Coronary artery (tissue), 2 donors: ENCODE measurements around the gene GRIN3B.
A peak's percentile ranks its signal among the peaks of the same experiment; 100 is the strongest.

ENCODE experiments used
- DNase-seq: peaks from one replicate; pipeline ENCODE4 v3.0.0-alpha.2; 2017; ENCODE audit warnings: low spot score
- H3K27ac ChIP-seq, 2 donors: fragments of 200-600 bp; sonication (generic); one replicate each; pipeline ENCODE4 v1.5.1; 2016 to 2019
- H3K4me3 ChIP-seq: fragments of 200-600 bp; sonication (generic); 2 replicates; pipeline ENCODE4 v1.5.1; 2016; ENCODE audit warnings: mild to moderate bottlenecking, moderate library complexity
- TF ChIP-seq, protein P1 (sequence below): fragments of 200-600 bp; sonication (generic); IDR thresholded peaks from one replicate; pipeline ENCODE4 v1.5.1; 2019; ENCODE audit warnings: antibody characterized with exemption

Gene GRIN3B

GRCh38 chr19:1025960-1026782, 26.0 kb downstream of the GRIN3B start, which contains the start of gene CNN2:
Gene CNN2, plus strand, starts transcription at chr19:1026608. Its CDS starts 54 bp downstream, at chr19:1026662.
- DNase-seq, result peak; percentile 92
- TF ChIP-seq, protein P1, sequence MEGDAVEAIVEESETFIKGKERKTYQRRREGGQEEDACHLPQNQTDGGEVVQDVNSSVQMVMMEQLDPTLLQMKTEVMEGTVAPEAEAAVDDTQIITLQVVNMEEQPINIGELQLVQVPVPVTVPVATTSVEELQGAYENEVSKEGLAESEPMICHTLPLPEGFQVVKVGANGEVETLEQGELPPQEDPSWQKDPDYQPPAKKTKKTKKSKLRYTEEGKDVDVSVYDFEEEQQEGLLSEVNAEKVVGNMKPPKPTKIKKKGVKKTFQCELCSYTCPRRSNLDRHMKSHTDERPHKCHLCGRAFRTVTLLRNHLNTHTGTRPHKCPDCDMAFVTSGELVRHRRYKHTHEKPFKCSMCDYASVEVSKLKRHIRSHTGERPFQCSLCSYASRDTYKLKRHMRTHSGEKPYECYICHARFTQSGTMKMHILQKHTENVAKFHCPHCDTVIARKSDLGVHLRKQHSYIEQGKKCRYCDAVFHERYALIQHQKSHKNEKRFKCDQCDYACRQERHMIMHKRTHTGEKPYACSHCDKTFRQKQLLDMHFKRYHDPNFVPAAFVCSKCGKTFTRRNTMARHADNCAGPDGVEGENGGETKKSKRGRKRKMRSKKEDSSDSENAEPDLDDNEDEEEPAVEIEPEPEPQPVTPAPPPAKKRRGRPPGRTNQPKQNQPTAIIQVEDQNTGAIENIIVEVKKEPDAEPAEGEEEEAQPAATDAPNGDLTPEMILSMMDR, result no peak
- Histone ChIP-seq H3K4me3 (peak within 1 kb of the TSS; percentile 92), H3K27ac (peak within 1 kb of the TSS; percentile 98 to 100)

DNA sequence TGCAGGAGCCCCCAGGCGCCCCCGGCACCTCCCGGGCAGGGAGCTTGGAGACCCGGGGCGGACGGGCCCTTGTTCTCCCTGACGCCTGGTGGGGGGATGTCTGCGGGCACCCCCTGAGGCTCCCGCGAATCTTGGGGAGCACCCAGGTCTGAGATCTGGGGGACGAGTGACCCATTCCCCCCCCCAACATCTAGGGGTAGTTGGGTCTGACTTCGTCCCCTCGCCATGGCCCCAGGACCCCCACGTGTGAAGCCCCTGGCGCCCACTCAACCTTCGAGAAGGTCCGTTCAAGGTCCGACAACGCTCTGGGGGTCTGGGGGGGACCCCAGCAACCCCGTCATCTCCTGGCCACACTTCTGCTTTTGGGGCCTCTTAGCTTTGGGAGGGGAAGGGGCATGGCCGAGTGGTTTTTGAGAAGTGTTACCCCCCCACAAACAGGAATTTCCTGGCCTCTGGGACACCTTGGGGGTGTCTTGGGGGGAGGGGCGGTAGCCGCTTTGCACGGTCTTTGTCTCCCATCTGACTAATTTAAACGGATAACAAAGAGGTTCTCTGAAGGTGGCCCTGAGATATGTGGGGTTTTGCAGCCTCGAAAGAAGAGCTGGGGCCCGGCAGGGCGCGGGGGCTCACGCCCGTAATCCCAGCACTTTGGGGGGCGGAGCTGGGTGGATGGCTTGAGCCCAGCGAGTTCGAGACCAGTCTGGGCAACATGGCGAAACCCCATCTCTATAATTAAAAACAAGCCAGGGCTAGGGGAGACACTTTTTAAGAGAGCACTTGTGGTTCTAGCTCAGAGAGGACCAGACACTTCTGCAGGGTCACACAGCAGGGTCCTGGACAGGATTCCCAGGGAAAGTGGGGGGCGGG, 26.8 kb downstream of the GRIN3B start:
- Histone ChIP-seq H3K27ac (peak overlapping the region; percentile 98 to 100), H3K4me3 (peak overlapping the region; percentile 92)
- TF ChIP-seq, protein P1, result no peak
- no peak for DNase-seq

- peak overlapping the region; percentile 92 for H3K4me3 ChIP-seq
- TF ChIP-seq, protein P1, result no peak
- no peak for DNase-seq
- H3K27ac ChIP-seq, result peak overlapping the region; percentile 98 to 100
These were observed 27.4 kb downstream of the GRIN3B start for GRCh38 chr19:1027650-1028061.

DNA sequence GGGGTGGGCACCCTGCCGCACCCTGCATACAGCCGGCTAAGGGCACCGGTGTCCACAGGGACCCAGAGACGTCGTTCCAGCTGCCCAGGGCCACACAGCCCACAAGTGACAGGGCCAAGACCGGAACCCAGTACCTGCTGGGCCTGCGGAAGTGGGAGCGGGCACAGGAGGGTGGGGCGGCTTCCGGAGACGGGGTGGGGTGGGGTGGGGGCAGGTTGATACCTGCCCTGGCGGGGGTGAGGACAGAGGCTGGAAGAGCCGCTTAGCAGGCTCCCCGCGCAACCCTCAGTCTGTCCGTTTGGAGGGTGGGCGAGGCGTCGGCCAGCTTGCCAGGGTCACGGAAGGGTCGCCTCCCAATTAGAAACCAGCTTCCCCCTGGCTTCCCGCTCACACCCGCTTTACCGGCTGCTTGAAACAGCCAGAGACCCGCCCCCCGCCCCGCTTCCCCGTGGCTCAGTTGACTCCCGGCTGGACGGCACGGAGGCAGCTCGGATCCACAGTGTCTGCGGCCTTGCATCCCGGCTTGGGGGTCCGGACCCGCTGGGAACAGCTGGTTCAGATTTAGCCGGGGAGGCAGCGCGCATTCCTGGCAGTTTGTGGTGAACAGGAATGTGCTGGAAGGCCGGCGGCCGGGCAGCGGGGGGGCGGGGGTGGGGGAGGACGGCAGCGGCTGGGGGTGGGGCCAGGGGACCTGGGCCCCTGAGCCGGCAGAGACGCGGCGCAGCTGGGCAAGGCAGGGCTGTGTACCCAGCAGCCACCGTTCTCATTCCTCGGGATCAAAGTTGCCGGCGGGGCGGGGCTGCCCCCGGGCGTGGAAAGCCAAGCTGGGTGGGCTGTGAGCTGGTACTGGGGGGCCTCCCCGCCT, 28.1 kb downstream of the GRIN3B start:
- TF ChIP-seq, protein P1, result no peak
- Histone ChIP-seq H3K27ac (peak overlapping the region; percentile 98 to 100), H3K4me3 (peak overlapping the region; percentile 92)
- DNase-seq, result peak; percentile 92

DNA sequence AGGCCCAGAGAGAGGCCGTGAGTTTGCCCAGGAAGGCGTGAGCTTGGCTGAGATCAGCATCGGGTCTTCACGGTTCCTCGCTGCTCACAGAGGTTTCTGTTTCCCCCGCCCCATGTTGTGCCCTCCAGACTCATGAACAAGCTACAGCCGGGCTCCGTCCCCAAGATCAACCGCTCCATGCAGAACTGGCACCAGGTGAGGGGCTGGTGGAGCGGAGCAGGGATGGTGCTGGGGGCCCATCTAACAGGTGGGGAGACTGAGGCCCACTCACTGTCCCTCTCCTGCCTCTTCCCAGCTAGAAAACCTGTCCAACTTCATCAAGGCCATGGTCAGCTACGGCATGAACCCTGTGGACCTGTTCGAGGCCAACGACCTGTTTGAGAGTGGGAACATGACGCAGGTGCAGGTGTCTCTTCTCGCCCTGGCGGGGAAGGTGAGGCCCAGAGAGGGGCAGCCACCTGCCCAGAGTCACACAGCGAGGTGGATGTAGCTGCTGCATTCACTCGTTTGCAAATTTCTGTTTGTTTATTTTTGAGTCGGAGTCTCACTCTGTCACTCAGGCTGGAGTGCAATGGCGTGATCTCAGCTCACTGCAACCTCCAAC, 32.1 kb downstream of the GRIN3B start:
- DNase-seq, result no peak
- Histone ChIP-seq H3K4me3 (no peak overlapping the region), H3K27ac (peak overlapping the region in 1 of 2 donors; percentile 1)
- TF ChIP-seq, protein P1, result no peak

GRCh38 chr19:1035998-1036621, 35.9 kb downstream of the GRIN3B start:
- no peak overlapping the region for H3K27ac ChIP-seq
- DNase-seq, result no peak
- TF ChIP-seq, protein P1, result no peak
- H3K4me3 ChIP-seq, result no peak overlapping the region
